Muscle layer of colon (tissue), 2 donors: Measurements from ENCODE around the gene UNC5A.

Source experiments
- H3K27ac ChIP-seq: one replicate; pipeline ENCODE4 v1.7.0; 2013; ENCODE audit warnings: low read depth, mild to moderate bottlenecking, low read length, moderate library complexity
- H3K27me3 ChIP-seq, 2 donors: one replicate each; pipeline ENCODE4 v1.7.0; 2013; ENCODE audit warnings: low read length in 2 of 2, mild to moderate bottlenecking in 2 of 2; ENCODE audit not compliant: insufficient read depth in 2 of 2, control insufficient read depth in 1 of 2
- H3K36me3 ChIP-seq: one replicate; pipeline ENCODE4 v1.7.0; 2013; ENCODE audit warnings: mild to moderate bottlenecking, low read length; ENCODE audit not compliant: insufficient read depth
- H3K4me1 ChIP-seq: one replicate; pipeline ENCODE4 v1.7.0; 2013; ENCODE audit warnings: mild to moderate bottlenecking, low read length; ENCODE audit not compliant: insufficient read depth
- H3K4me3 ChIP-seq, 2 donors: one replicate each; pipeline ENCODE4 v1.7.0; 2013; ENCODE audit warnings: low read length in 2 of 2, low read depth in 1 of 2, mild to moderate bottlenecking in 1 of 2, moderate library complexity in 1 of 2
- H3K9ac ChIP-seq: one replicate; pipeline ENCODE4 v1.7.0; 2013; ENCODE audit warnings: low read length
- H3K9me3 ChIP-seq: one replicate; pipeline ENCODE4 v1.7.0; 2013; ENCODE audit warnings: mild to moderate bottlenecking, low read length
- donor health status: abdominal sarcoma.
- donor health status: Adenocarcinoma of cecum.

The UNC5A gene

GRCh38 chr5:176810081-176810597 lies at the start of gene UNC5A:
UNC5A (plus strand) TSS chr5:176810559; CDS start chr5:176810751, 192 bp downstream.
- Histone ChIP-seq H3K27ac (no peak within 1 kb of the TSS), H3K9ac (no peak within 1 kb of the TSS), H3K9me3 (no peaks in the 10 kb centered on the region), H3K27me3 (peaks cover 23 to 53% of the 10 kb centered on the region in 2 donors), H3K36me3 (no peaks in the 10 kb centered on the region), H3K4me3 (no peak within 1 kb of the TSS), H3K4me1 (no peaks in the 10 kb centered on the region)

GRCh38 chr5:176761755-176762154 lies 48.6 kb upstream of the UNC5A start:
- no peaks in the 10 kb centered on the region for H3K4me1 ChIP-seq
- no peak overlapping the region for H3K9ac ChIP-seq
- no peak overlapping the region for H3K27ac ChIP-seq

GRCh38 chr5:176762489-176762888 lies 47.9 kb upstream of the UNC5A start:
- no peaks in the 10 kb centered on the region for H3K27me3 ChIP-seq
- no peaks in the 10 kb centered on the region for H3K4me1 ChIP-seq
- no peak overlapping the region for H3K27ac ChIP-seq
- no peaks in the 10 kb centered on the region for H3K36me3 ChIP-seq
- no peaks in the 10 kb centered on the region for H3K9me3 ChIP-seq
- no peak overlapping the region for H3K4me3 ChIP-seq
- H3K9ac ChIP-seq: no peak overlapping the region

More at GRCh38 chr5:176761755-176762154, 48.6 kb upstream of the UNC5A start:
- H3K36me3 ChIP-seq: no peaks in the 10 kb centered on the region
- no peak overlapping the region for H3K4me3 ChIP-seq
- no peaks in the 10 kb centered on the region for H3K27me3 ChIP-seq
- no peaks in the 10 kb centered on the region for H3K9me3 ChIP-seq

- no peak overlapping the region for H3K9ac ChIP-seq
- no peaks in the 10 kb centered on the region for H3K4me1 ChIP-seq
- no peaks in the 10 kb centered on the region for H3K9me3 ChIP-seq
- H3K27me3 ChIP-seq: peaks cover 0 to 6% of the 10 kb centered on the region in 2 donors
- no peaks in the 10 kb centered on the region for H3K36me3 ChIP-seq
- H3K27ac ChIP-seq: no peak overlapping the region
- no peak overlapping the region for H3K4me3 ChIP-seq
These were observed 44.7 kb upstream of the UNC5A start for GRCh38 chr5:176765687-176766086.

GRCh38 chr5:176768174-176768970 lies 42.0 kb upstream of the UNC5A start:
- no peak overlapping the region for H3K27ac ChIP-seq
- H3K9me3 ChIP-seq: no peaks in the 10 kb centered on the region
- H3K4me1 ChIP-seq: no peaks in the 10 kb centered on the region
- no peak overlapping the region for H3K4me3 ChIP-seq
- peaks cover 0 to 6% of the 10 kb centered on the region in 2 donors for H3K27me3 ChIP-seq
- no peak overlapping the region for H3K9ac ChIP-seq
- H3K36me3 ChIP-seq: no peaks in the 10 kb centered on the region

- no peak overlapping the region for H3K9ac ChIP-seq
- H3K9me3 ChIP-seq: no peaks in the 10 kb centered on the region
- H3K36me3 ChIP-seq: no peaks in the 10 kb centered on the region
- no peaks in the 10 kb centered on the region for H3K4me1 ChIP-seq
- H3K27ac ChIP-seq: no peak overlapping the region
- H3K27me3 ChIP-seq: peaks cover 2 to 6% of the 10 kb centered on the region in 2 donors
- H3K4me3 ChIP-seq: no peak overlapping the region
These were observed 40.4 kb upstream of the UNC5A start for GRCh38 chr5:176769911-176770310.

- H3K27me3 ChIP-seq: peaks cover 6% of the 10 kb centered on the region in 2 donors
- H3K27ac ChIP-seq: no peak overlapping the region
These were observed 39.9 kb upstream of the UNC5A start for GRCh38 chr5:176770431-176770830.

GRCh38 chr5:176771102-176771845 lies 39.1 kb upstream of the UNC5A start:
- no peak overlapping the region for H3K4me3 ChIP-seq
- no peaks in the 10 kb centered on the region for H3K4me1 ChIP-seq
- no peak overlapping the region for H3K9ac ChIP-seq
- peaks cover 6% of the 10 kb centered on the region in 2 donors for H3K27me3 ChIP-seq
- no peaks in the 10 kb centered on the region for H3K9me3 ChIP-seq
- H3K27ac ChIP-seq: no peak overlapping the region
- H3K36me3 ChIP-seq: no peaks in the 10 kb centered on the region

More at GRCh38 chr5:176770431-176770830, 39.9 kb upstream of the UNC5A start:
- H3K4me1 ChIP-seq: no peaks in the 10 kb centered on the region
- H3K36me3 ChIP-seq: no peaks in the 10 kb centered on the region
- H3K4me3 ChIP-seq: no peak overlapping the region
- H3K9me3 ChIP-seq: no peaks in the 10 kb centered on the region
- H3K9ac ChIP-seq: no peak overlapping the region

- Histone ChIP-seq H3K27me3 (peaks cover 6 to 10% of the 10 kb centered on the region in 2 donors), H3K4me3 (no peak overlapping the region), H3K36me3 (no peaks in the 10 kb centered on the region), H3K4me1 (no peaks in the 10 kb centered on the region), H3K27ac (no peak overlapping the region), H3K9me3 (no peaks in the 10 kb centered on the region), H3K9ac (no peak overlapping the region)
These were observed 37.8 kb upstream of the UNC5A start for GRCh38 chr5:176772271-176773210.

- no peaks in the 10 kb centered on the region for H3K36me3 ChIP-seq
- H3K27me3 ChIP-seq: peaks cover 6% of the 10 kb centered on the region in 2 donors
- H3K27ac ChIP-seq: no peak overlapping the region
- no peaks in the 10 kb centered on the region for H3K9me3 ChIP-seq
- H3K9ac ChIP-seq: no peak overlapping the region
- H3K4me3 ChIP-seq: no peak overlapping the region
- H3K4me1 ChIP-seq: no peaks in the 10 kb centered on the region
These were observed 36.8 kb upstream of the UNC5A start for GRCh38 chr5:176773408-176774035.
